NCI-H146 treated with DMSO at 0.1 percent for 48 hours (cell line): ENCODE measurements around the gene MAD1L1.
"Not testable (repeated sequence)": the region's sequence is repeated elsewhere in the genome, so short reads cannot be mapped to it uniquely, and the experiment has no call there.

Source experiments
- DNase-seq: peaks from one replicate; lab custom pipeline; 2025; ENCODE audit not compliant: unreplicated experiment; lab: John Stamatoyannopoulos, UW

MAD1L1 gene

GRCh38 chr7:1934017-1934416 lies 298.7 kb downstream of the MAD1L1 start:
- DNase-seq: no peak

- DNase-seq: no peak
Measured at GRCh38 chr7:1933066-1933750, 299.5 kb downstream of the MAD1L1 start.

GRCh38 chr7:1931951-1932270 lies 300.8 kb downstream of the MAD1L1 start:
- DNase-seq: no peak

DNA sequence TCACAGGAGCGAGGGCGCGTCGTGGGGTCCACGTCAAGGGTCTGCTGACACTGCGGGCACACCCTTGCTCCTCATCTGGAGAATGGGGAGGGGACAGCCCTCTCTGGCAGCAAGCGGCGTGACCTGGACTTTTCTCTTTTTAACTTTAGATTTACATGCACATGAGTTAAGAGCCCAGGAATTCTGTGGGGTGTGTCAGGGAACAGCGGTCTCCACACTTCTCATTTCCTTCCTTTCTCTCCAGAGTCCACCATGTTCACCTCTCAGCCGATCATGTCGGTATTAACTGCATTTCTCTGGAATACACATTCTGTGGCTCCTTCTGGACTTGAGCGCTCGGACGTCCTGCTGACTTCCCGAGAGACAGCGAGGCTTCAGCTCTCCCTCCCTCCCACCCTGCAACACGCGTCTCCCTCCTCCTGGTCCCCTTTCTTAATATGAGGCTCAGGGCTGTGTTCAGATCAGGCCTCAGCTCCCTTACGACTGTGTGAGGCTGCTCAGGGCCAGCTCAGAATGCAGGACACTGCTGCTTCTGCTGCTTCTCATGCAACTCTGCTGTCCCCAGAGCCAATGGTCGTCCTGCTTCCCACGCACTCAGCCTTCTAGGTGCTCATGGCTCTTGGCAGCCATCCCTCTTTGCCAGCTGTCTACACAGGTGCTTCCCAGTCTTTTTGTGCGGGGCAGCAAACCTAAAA lies 301.3 kb downstream of the MAD1L1 start:
- DNase-seq: no peak

- DNase-seq: no peak
Measured at GRCh38 chr7:1930381-1931065, 302.2 kb downstream of the MAD1L1 start.

DNA sequence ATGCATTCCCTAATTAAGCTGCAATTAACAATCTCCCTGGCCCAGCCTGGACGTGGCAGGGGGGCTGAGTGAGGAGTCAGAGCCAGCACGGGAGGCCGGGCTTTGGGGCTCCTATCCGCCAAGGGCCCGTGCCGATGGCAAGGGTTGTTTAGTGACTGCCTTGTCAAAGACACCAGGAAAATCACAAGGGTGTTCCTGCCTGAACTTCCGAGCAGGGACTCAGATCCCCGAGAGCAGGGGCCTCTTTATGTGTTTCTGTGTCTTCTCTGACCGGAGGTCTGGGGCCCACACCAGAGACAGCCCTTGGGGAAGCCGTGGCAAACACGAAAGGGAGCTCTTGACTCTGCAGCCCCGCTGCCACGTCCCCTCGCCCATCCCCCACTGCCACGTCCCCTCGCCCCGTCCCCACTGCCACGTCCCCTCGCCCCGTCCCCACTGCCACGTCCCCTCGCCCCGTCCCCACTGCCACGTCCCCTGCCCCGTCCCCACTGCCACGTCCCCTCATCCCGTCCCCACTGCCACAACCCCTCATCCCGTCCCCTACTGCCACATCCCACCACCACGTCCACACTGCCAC lies 303.3 kb downstream of the MAD1L1 start:
- not testable (repeated sequence) for DNase-seq

DNA sequence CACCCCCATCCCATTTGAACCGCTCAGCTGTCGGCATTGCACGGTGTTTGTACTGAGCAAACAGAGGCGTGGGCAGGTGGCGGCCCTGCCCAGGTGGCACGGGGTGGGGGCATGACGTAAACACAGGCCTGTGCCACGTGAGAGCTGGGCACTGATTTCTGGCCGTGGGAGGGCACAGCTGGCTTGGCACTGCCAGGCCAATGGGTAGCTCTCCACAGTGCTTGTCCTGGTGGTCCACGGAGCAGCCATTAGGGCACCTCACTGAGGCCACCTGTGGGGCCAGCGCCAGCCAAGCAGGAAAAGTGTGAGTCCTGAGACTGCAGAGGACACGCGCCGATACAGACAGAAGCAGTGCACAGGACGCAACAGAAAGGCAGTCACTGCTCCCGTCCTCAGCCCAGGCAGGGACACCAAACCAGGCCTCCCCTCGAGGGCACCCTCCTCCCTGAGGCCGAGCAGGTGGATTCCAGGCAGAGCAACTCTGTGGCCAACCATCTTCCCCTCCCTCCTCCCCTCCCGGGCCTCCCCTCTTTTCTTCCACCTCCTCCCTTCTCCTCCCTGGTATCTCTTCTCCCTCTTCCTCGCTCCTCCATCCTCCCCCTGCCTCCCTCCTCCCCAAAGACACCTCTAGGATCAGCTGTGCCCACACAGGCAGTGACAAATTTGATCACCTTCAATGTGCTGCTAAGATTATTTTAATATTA lies 303.9 kb downstream of the MAD1L1 start:
- DNase-seq: no peak

- DNase-seq: no peak
Measured at GRCh38 chr7:1927937-1928644, 304.7 kb downstream of the MAD1L1 start.

GRCh38 chr7:1926908-1927306 lies 305.8 kb downstream of the MAD1L1 start:
- DNase-seq: no peak

DNA sequence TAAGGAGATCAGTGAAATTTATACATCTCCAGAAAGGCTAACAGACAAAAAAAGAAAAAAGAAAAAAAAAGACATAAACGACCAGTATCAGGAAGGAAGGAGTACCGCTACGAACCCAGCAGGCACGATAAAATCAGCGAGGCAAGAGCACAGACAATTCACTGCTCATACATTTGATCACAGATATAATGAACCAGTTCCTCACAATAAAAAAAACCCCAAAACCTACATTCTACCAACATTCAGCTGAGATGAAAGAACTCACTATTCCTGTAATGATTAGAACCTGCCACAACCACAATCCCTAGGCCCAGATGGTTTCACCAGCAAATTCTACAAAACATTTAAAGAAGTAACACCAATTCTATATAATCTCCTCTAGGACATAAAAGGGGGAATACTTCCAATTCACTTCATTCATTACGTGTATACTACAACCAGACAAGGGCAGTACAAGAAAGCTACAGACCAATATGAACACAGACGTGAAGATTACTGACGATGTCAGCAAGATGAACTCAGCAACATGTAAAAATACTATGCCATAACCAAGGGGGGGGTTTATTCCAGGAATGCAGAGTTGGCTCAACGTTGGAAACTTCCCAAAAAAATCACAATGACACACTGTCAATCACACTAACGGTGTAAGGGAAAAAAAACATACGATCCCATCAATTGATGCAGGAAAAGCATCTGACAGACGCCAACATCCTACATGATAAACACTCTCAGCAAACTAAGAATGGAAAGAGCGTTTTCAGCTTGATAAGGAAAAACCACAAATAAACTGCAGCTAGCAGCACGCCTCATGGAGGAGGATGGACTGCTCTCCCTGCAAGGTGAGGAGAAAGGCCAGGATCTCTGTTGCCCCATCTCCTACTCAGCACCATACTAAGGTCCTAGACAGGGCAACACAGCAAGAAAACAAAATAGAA lies 306.5 kb downstream of the MAD1L1 start:
- DNase-seq: no peak

- DNase-seq: no peak
Measured at GRCh38 chr7:1925349-1925748, 307.4 kb downstream of the MAD1L1 start.

DNA sequence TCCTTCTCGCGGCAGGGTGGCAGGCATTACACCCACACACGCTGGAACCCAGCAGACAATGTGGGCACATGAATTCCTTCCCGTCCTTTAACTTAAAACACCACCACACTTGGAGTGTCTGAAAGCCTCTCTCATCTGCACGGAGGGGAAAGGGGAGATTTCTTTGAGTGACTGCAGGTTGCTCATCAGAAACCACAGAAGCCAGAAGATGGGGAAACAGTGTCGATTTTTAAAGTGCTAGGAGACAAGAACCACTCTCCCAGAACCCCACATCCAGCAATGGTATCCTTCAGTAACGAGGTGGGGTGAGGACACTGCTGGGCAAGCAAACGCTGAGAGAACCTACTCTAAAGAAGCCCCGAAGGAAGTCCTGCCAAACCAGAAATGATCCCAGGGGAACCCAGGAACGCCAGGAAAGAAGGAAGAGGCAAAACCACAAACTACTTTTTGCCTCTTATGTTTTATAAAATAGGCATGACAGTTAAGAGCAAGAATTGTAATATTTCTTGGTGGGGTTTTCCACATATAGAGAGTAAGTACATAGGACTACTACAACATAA lies 308.4 kb downstream of the MAD1L1 start:
- DNase-seq: no peak

- no peak for DNase-seq
Measured at GRCh38 chr7:1923409-1924257, 309.1 kb downstream of the MAD1L1 start.

- no peak for DNase-seq
Measured at GRCh38 chr7:1922870-1923236, 309.9 kb downstream of the MAD1L1 start.

DNA sequence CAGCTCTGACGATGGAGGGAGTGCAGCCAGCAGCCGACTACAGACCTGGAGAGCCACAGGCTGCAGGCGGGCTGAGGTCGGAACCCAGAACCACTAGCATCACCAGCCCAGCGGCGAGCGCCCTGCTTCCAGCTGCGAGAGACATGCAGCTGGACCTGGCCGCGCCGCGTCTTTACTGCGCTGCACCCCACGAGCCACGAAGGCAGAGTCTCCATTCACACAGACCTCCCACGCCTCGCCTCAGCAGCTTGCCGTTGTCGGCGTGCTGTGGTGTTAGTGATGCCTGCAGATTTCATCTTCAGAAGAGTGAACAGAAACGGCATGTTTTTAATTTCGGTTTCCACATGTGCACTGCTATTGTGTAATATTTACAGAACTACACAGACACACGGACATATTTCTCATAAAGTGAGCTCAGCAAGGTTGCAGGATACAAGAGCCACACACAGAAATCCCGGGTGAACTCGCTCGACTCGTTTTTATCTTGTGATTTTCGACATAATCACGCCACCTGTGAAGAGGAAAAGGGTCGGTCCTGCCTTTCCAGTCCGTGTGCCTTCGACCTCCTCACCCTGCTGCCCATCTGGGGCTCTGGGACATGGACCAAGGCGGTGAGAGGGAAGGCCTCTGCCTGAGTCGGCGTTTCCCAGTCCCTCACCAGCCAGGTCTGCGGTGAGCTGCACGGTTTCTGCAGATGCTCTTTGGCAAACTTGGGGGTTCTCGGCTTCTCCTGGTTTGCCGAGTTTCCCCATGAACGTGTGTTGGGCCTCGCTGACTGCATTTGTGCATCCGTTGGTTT lies 310.5 kb downstream of the MAD1L1 start:
- no peak for DNase-seq

DNA sequence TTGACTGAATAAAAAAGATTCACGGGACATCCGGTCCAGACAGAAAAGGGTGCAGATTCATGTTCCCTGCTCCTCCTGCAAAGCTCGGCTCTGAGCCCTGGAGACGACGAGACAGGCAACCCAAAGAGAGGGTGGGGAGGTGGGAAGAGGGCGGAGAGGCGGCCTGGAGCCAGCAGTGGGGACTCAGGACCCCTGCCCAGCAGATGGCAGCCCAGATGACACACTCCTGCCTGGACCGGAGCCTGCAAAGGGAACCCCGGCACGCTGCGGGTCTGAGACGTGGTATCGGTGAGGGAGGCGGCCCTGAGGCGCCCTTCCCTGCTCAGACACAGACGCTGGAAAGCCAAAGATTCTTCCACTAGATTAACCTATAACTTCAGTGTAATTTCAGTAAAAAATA lies 311.9 kb downstream of the MAD1L1 start:
- no peak for DNase-seq

- DNase-seq: no peak
Measured at GRCh38 chr7:1920266-1920681, 312.5 kb downstream of the MAD1L1 start.
